Heart left ventricle (tissue), 16 donors: Measurements from ENCODE around the gene ABLIM2. TPM values are rescaled to one million over a fixed set of nuclear protein-coding genes. Genes with fewer than 3 reads are reported as not detected.
A peak's percentile ranks its signal among the peaks of the same experiment; 100 is the strongest.

Experiments used
- ATAC-seq, 4 donors: fragments of 200-7000 bp; cut with Tn5 transposase; one replicate each; pipeline ENCODE4 v1.9.1; 2020 to 2022; ENCODE audit warnings: moderate library complexity in 4 of 4, mild to moderate bottlenecking in 3 of 4, moderate number of reproducible peaks in 1 of 4
- DNase-seq, 5 donors: peaks; one replicate each; pipeline ENCODE4 v3.0.0-alpha.2; 2020
- H3K27ac ChIP-seq, 12 donors: fragments of 200-600 bp; sonication (generic) in 4 of 12; one replicate each; pipeline versions ENCODE4 v1.5.0 to v1.8.0; 2016 to 2022; ENCODE audit warnings: mild to moderate bottlenecking in 2 of 12
- H3K27me3 ChIP-seq, 9 donors: fragments of 200-600 bp; sonication (generic) in 2 of 9; one replicate each; pipeline versions ENCODE4 v1.5.1 to v1.8.0; 2016 to 2022; ENCODE audit warnings: mild to moderate bottlenecking in 3 of 9
- H3K36me3 ChIP-seq, 9 donors: fragments of 200-600 bp; sonication (generic) in 2 of 9; one replicate each; pipeline versions ENCODE4 v1.5.0 to v1.8.0; 2018 to 2022; ENCODE audit warnings: mild to moderate bottlenecking in 2 of 9
- H3K4me1 ChIP-seq, 12 donors: fragments of 200-600 bp; sonication (generic) in 4 of 12; one replicate each; pipeline versions ENCODE4 v1.5.0 to v1.8.0; 2016 to 2022; ENCODE audit warnings: mild to moderate bottlenecking in 3 of 12
- H3K4me3 ChIP-seq, 12 donors: fragments of 200-600 bp; sonication (generic) in 4 of 12; one replicate each; pipeline versions ENCODE4 v1.5.0 to v1.8.0; 2017 to 2022; ENCODE audit warnings: mild to moderate bottlenecking in 9 of 12, moderate library complexity in 4 of 12
- H3K9me3 ChIP-seq, 12 donors: fragments of 200-600 bp; sonication (generic) in 4 of 12; one replicate each; pipeline versions ENCODE4 v1.5.0 to v1.8.0; 2016 to 2022; ENCODE audit warnings: mild to moderate bottlenecking in 1 of 12
- POLR2A ChIP-seq, 2 donors: fragments of 450-650 bp; IDR thresholded peaks; one replicate each; pipeline ENCODE4 v1.6.1; 2017; ENCODE audit warnings: antibody characterized with exemption in 2 of 2, mild to moderate bottlenecking in 2 of 2, moderate library complexity in 2 of 2
- WGBS, 4 donors: extraction: QIAGEN DNeasy Blood & Tissue Kit in 2 of 4; methylation state at CpG; one replicate each; pipeline versions ENCODE4 v1.1.5 to v1.1.7; 2013 to 2018; 5-methylcytosine and 5-hydroxymethylcytosine counted together
- intact Hi-C, 10 donors: fragments of 100-400 bp; cut with DNase I; formaldehyde crosslinking; loops; one replicate each; pipeline versions ENCODE4 v1.11.1 to v1.14.2; 2022
- polyA plus RNA-seq, 2 donors: library from polyadenylated mRNA; stranded (reverse); fragments of 200-250 nt; gene quantifications; one replicate each; pipeline ENCODE4 v1.2.3, GENCODE V29; 2013
- total RNA-seq, 9 donors: library from RNA; depleted of rRNA in 2 of 9; stranded (reverse); fragments of >200 nt in 2 of 9; fragmentation: NEBNext Ultra II Directional in 3 of 9; extraction: Animal tissue kit (Norgen Biotek cat#: 25700) in 3 of 9; gene quantifications; one replicate each; pipeline versions ENCODE4 v1.1.0 to v1.2.4, GENCODE V29; 2016 to 2023
- TF ChIP-seq, protein P1 (sequence below), 12 donors: fragments of 200-600 bp; sonication (generic) in 4 of 12; IDR thresholded peaks; one replicate each; pipeline versions ENCODE4 v1.5.0 to v1.8.0; 2018 to 2022; ENCODE audit warnings: antibody characterized with exemption in 12 of 12, mild to moderate bottlenecking in 5 of 12
- donor health status: ischemic (EF 13 %, LVEDD 7.1; RV severe dilation, severe dysfunction).
- donor health status: healthy with polysubstance abuse.
- donor health status: DM: no; HTN: yes; CAD: no.
- donor health status: DM: no; HTN: no; CAD: no.
- donor health status: ischemic (EF 25% LVEDD 6.9; RV normal size, moderate dysfunction).
- donor health status: ischemic (EF 25% LVEDD 5.7; RV mildly dilated, moderate dysfunction).
- donor health status: healthy.
- donor health status: DM: yes; HTN: yes; CAD: no.
- donor health status: ischemic (EF 35%, LVEDD 5.7; RV mildly dilated, moderate dysfunction).
- donor health status: nonischemic (EF 11% LVEDD 7.7; RV severe dilation, severe dysfunction).
- donor health status: DM: yes; HTN: yes; CAD: no.
- donor health status: PGD.
- donor health status: ischemic (EF 29% LVEDD 5.4; RV normal size, mild dysfunction).
- donor health status: nonischemic (EF 23%, LVEDD 6.1; RV moderate dilation, normal function).

Gene ABLIM2
- total and polyA plus RNA-seq, 11 donors: 11.1 to 27.9 (median 18.4) TPM

DNA sequence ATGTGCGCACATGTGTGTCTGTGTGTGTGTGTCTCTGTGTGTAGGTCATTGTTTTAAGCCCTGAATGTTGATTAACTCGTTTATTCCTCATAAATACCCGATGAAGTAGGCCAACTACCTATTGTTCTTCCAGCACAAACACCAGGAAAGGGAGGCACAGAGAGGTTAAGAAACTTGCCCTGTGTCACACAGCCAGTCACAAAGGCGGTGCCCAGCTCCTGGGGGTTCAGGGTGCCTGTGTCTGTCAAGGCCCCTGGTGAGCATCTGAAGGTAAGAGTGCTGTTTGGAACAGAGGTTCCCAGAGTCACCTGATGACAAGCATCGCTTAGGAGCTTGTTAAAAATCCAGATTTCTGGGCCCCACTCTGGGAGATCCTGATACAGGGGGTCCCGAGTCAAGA is 22.5 kb upstream of the ABLIM2 start:
- Histone ChIP-seq H3K36me3 (no peaks in the 10 kb centered on the region), H3K27me3 (no peaks in the 10 kb centered on the region), H3K27ac (peak overlapping the region in 1 of 12 donors; percentile 76), H3K9me3 (peaks cover 0 to 3% (median 0%) of the 10 kb centered on the region in 12 donors), H3K4me1 (peaks cover 8 to 60% (median 42%) of the 10 kb centered on the region in 12 donors), H3K4me3 (no peak overlapping the region)
- TF ChIP-seq, protein P1, sequence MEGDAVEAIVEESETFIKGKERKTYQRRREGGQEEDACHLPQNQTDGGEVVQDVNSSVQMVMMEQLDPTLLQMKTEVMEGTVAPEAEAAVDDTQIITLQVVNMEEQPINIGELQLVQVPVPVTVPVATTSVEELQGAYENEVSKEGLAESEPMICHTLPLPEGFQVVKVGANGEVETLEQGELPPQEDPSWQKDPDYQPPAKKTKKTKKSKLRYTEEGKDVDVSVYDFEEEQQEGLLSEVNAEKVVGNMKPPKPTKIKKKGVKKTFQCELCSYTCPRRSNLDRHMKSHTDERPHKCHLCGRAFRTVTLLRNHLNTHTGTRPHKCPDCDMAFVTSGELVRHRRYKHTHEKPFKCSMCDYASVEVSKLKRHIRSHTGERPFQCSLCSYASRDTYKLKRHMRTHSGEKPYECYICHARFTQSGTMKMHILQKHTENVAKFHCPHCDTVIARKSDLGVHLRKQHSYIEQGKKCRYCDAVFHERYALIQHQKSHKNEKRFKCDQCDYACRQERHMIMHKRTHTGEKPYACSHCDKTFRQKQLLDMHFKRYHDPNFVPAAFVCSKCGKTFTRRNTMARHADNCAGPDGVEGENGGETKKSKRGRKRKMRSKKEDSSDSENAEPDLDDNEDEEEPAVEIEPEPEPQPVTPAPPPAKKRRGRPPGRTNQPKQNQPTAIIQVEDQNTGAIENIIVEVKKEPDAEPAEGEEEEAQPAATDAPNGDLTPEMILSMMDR (IDR thresholded peaks at IDR 0.05): no peak
- 83 to 92% (median 88%) methylated on average over 6 of the region's 6 CpGs for WGBS, 4 donors
- ATAC-seq (no peak), DNase-seq (no peak)
- intact Hi-C loops: no loop called here

DNA sequence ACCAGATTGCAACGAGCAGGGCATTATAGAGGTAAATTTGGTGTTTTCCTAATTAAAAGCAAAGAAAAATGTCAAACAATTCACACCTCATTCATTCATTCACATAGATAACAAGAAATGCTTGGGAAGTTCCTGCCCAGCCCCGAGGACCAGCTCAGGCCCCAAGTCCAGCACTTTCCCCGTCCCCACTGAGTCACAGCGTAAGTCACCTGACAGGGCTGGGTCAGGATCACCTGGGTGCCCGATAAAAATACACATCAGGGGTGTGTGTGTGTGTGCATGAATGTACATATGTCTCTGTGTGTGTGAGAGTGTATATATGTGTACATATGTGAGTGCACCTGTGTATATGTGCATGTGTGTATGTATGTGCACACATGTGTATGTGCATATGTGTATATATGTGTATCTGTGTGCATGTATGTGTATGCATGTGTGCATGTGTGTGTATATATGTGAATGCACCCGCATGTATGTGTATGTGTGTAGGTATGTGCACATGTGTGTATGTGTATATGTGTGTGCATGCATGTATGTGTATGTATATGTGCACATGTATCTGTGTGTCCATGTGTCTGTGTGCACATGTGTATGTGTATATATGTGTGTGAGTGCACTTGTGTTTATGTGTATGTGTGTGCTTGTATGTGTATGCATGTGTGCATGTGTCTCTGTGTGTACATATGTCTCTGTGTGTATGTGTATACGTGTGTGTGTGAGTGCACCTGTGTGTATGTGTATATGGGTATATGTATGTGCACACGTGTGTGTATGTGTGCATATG is 21.9 kb upstream of the ABLIM2 start:
- H3K27me3 ChIP-seq: no peaks in the 10 kb centered on the region
- intact Hi-C loops: no loop called here
- peaks cover 8 to 60% (median 42%) of the 10 kb centered on the region in 12 donors for H3K4me1 ChIP-seq
- ATAC-seq (no peak), DNase-seq (no peak)
- no peak overlapping the region for H3K4me3 ChIP-seq
- WGBS, 4 donors: 73 to 81% (median 77%) methylated on average over 8 of the region's 8 CpGs
- H3K27ac ChIP-seq: no peak overlapping the region
- peaks cover 0 to 3% (median 0%) of the 10 kb centered on the region in 12 donors for H3K9me3 ChIP-seq
- no peak for TF ChIP-seq POLR2A (IDR thresholded peaks at IDR 0.05)
- TF ChIP-seq, protein P1 (IDR thresholded peaks at IDR 0.05): no peak
- no peaks in the 10 kb centered on the region for H3K36me3 ChIP-seq

DNA sequence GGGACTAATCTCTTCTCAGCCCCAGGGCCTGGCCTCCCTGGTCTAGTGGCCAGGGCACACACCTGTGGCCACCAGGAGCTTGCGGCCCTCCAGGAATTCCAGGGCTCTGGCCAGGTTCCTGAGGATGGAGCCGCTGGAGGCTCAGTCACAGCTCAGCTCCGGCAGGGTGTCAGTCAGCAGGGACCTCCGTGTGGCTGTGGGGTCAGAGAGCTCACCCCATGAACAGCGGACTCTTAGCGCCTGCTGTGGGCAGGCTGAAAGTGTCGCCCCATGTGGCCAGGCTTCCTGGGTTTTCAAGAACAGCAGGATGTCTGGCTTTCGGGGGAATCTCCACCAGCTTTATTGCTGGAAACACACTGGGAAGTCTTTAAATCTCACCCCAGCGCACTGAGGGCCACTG is 21.2 kb upstream of the ABLIM2 start:
- no peak for DNase-seq
- Histone ChIP-seq H3K4me1 (peaks cover 8 to 54% (median 41%) of the 10 kb centered on the region in 12 donors), H3K4me3 (no peak overlapping the region), H3K27ac (no peak overlapping the region), H3K36me3 (no peaks in the 10 kb centered on the region), H3K27me3 (no peaks in the 10 kb centered on the region), H3K9me3 (peaks cover 0 to 3% (median 0%) of the 10 kb centered on the region in 12 donors)
- TF ChIP-seq, protein P1 (IDR thresholded peaks at IDR 0.05): no peak
- TF ChIP-seq POLR2A (IDR thresholded peaks at IDR 0.05): no peak
- ATAC-seq: no peak
- WGBS, 4 donors: 67 to 78% (median 71%) methylated on average over 9 of the region's 9 CpGs
- intact Hi-C loops: loop anchor here in 9 of 10 donors (5.0 to 10.0 kb wide), 8 partner anchors 45 to 235 kb away; no protein-coding TSS in a partner anchor

DNA sequence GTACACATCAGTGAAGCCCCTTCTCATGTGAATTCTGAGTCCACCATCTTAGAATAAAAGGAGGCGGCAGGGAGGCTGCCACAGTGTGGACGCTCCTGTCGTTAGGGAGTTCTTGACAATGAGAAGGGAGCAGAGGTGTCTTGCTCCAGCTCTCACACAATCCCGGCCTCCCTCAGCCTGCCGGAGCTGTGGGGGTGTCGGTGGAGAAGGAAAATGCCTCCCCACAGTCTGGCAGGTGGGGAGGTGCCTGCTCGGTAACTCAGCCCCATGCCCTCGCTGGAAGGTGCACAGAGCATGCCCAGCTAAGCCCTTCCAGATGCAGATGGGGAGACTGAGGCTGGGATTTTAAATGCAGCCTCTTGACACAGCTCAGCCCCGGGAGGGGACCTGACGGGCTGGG is 20.5 kb upstream of the ABLIM2 start:
- intact Hi-C loops: loop anchor here in 9 of 10 donors (5.0 to 10.0 kb wide), 8 partner anchors 46 to 236 kb away; no protein-coding TSS in a partner anchor
- DNase-seq (no peak), ATAC-seq (no peak)
- peaks cover 0 to 3% (median 0%) of the 10 kb centered on the region in 12 donors for H3K9me3 ChIP-seq
- H3K36me3 ChIP-seq: no peaks in the 10 kb centered on the region
- no peaks in the 10 kb centered on the region for H3K27me3 ChIP-seq
- TF ChIP-seq POLR2A (IDR thresholded peaks at IDR 0.05): no peak
- TF ChIP-seq, protein P1 (IDR thresholded peaks at IDR 0.05): no peak
- peaks cover 8 to 49% (median 38%) of the 10 kb centered on the region in 12 donors for H3K4me1 ChIP-seq
- WGBS, 4 donors: 87 to 94% (median 93%) methylated on average over 10 of the region's 10 CpGs
- H3K27ac ChIP-seq: no peak overlapping the region
- H3K4me3 ChIP-seq: no peak overlapping the region
